SK-N-SH treated with all-trans-retinoic acid at 6 μM for 48 hours (cell line): ENCODE results near the gene STARD13.
A peak's percentile ranks its signal among the peaks of the same experiment; 100 is the strongest.

Experiments used
- ATAC-seq: fragments of 200-7000 bp; cut with Tn5 transposase; 3 replicates; pipeline ENCODE4 v1.9.1; 2020; ENCODE audit warnings: mild to moderate bottlenecking, moderate library complexity
- ARNTL ChIP-seq: fragments of 450-650 bp; formaldehyde crosslinking; IDR thresholded peaks from 2 replicates; pipeline ENCODE4 v1.5.0; 2020; ENCODE audit warnings: low read depth, mild to moderate bottlenecking, moderate library complexity, borderline replicate concordance
- BACH2 ChIP-seq: fragments of 250-450 bp; sonication (Bioruptor Pico); IDR thresholded peaks from 2 replicates; pipeline ENCODE4 v1.9.0; 2021; ENCODE audit warnings: mild to moderate bottlenecking, borderline replicate concordance
- CSDC2 ChIP-seq: fragments of 250-450 bp; sonication (Bioruptor Pico); IDR thresholded peaks from 2 replicates; pipeline ENCODE4 v1.5.0; 2020; ENCODE audit warnings: mild to moderate bottlenecking, moderate library complexity
- GLIS3 ChIP-seq: fragments of 250-450 bp; sonication (Bioruptor Pico); IDR thresholded peaks from 2 replicates; pipeline ENCODE4 v1.5.0; 2020; ENCODE audit warnings: mild to moderate bottlenecking, moderate library complexity
- POU6F1 ChIP-seq: fragments of 250-450 bp; sonication (Bioruptor Pico); IDR thresholded peaks from 2 replicates; pipeline ENCODE4 v1.8.0; 2021; ENCODE audit warnings: low read depth, mild to moderate bottlenecking, moderate library complexity, borderline replicate concordance
- PPARA ChIP-seq: fragments of 250-450 bp; sonication (Bioruptor Pico); IDR thresholded peaks from 2 replicates; pipeline ENCODE4 v1.5.0; 2020; ENCODE audit warnings: mild to moderate bottlenecking, borderline replicate concordance
- SNAI2 ChIP-seq: fragments of 250-450 bp; sonication (Bioruptor Pico); IDR thresholded peaks from 2 replicates; pipeline ENCODE4 v1.5.0; 2020; ENCODE audit warnings: mild to moderate bottlenecking, moderate library complexity
- TCF4 ChIP-seq: fragments of 250-450 bp; sonication (Bioruptor Pico); IDR thresholded peaks from 2 replicates; pipeline ENCODE4 v1.8.0; 2021; ENCODE audit warnings: mild to moderate bottlenecking, moderate library complexity, borderline replicate concordance
- TSHZ2 ChIP-seq: fragments of 250-450 bp; sonication (Bioruptor Pico); IDR thresholded peaks from 2 replicates; pipeline ENCODE4 v1.5.0; 2020; ENCODE audit warnings: mild to moderate bottlenecking, moderate library complexity
- ZC3H10 ChIP-seq: fragments of 250-450 bp; sonication (Bioruptor Pico); IDR thresholded peaks from 2 replicates; pipeline ENCODE4 v1.5.1; 2021; ENCODE audit warnings: mild to moderate bottlenecking, moderate library complexity
- ZFP3 ChIP-seq: fragments of 250-450 bp; sonication (Bioruptor Pico); IDR thresholded peaks from 2 replicates; pipeline ENCODE4 v1.5.0; 2020; ENCODE audit warnings: mild to moderate bottlenecking, moderate library complexity
- ZNF565 ChIP-seq: fragments of 450-650 bp; formaldehyde crosslinking; conservative IDR thresholded peaks from 2 replicates; pipeline ENCODE4 v1.5.0; 2020; ENCODE audit warnings: low read depth, mild to moderate bottlenecking, moderate library complexity
- ZNF70 ChIP-seq: fragments of 450-650 bp; formaldehyde crosslinking; IDR thresholded peaks from 2 replicates; pipeline ENCODE4 v1.5.0; 2020; ENCODE audit warnings: mild to moderate bottlenecking, moderate library complexity
- ZNF8 ChIP-seq: fragments of 450-650 bp; formaldehyde crosslinking; IDR thresholded peaks from 2 replicates; pipeline ENCODE4 v1.5.0; 2020; ENCODE audit warnings: mild to moderate bottlenecking, moderate library complexity

The STARD13 gene

GRCh38 chr13:33057019-33057780 lies 228.4 kb downstream of the STARD13 start:
- peak; percentile 84 for ATAC-seq
- no peak for TF ChIP-seq BACH2 (CRISPR knock-in tag)
- no peak for TF ChIP-seq TCF4 (CRISPR knock-in tag)
- no peak for TF ChIP-seq POU6F1 (CRISPR knock-in tag)
- TF ChIP-seq ZNF8 (CRISPR knock-in tag): no peak
- TF ChIP-seq ZC3H10 (CRISPR knock-in tag): no peak
- no peak for TF ChIP-seq TSHZ2 (CRISPR knock-in tag)
- TF ChIP-seq ZNF70 (CRISPR knock-in tag): no peak
- TF ChIP-seq PPARA (CRISPR knock-in tag): no peak
- no peak for TF ChIP-seq ZFP3

- TF ChIP-seq ZNF8 (CRISPR knock-in tag): no peak
- no peak for TF ChIP-seq GLIS3 (CRISPR knock-in tag)
- TF ChIP-seq ARNTL (CRISPR knock-in tag): no peak
- no peak for TF ChIP-seq ZFP3
- no peak for TF ChIP-seq ZNF565 (CRISPR knock-in tag)
- no peak for TF ChIP-seq BACH2 (CRISPR knock-in tag)
- TF ChIP-seq PPARA (CRISPR knock-in tag): no peak
- TF ChIP-seq CSDC2 (CRISPR knock-in tag): no peak
- TF ChIP-seq TSHZ2 (CRISPR knock-in tag): no peak
- TF ChIP-seq SNAI2: no peak
- ATAC-seq: peak; percentile 58
These were observed 232.0 kb downstream of the STARD13 start for GRCh38 chr13:33053397-33054066.
